GM12878 (cell line): ENCODE measurements around the gene PDZD8.

Experiments used
- CHD1 ChIP-seq: IDR thresholded peaks from 2 replicates; pipeline ENCODE4 v1.6.1; 2012; ENCODE audit warnings: low read depth, low read length, improper control_type of control experiment
- EP300 ChIP-seq, 2 experiments: fragments of 150-350 bp in 1 of 2; IDR thresholded peaks; 2 replicates each; pipeline ENCODE4 v1.6.1; 2011 to 2012; ENCODE audit warnings: low read depth in 2 of 2, low read length in 2 of 2, borderline replicate concordance in 1 of 2, improper control_type of control experiment in 1 of 2, inconsistent platforms in 1 of 2; ENCODE audit not compliant: control insufficient read depth in 1 of 2
- IKZF1 ChIP-seq: fragments of 450-650 bp; conservative IDR thresholded peaks from 2 replicates; pipeline ENCODE4 v1.6.1; 2017; ENCODE audit warnings: antibody characterized with exemption, mild to moderate bottlenecking
- MEF2A ChIP-seq: IDR thresholded peaks from 2 replicates; pipeline ENCODE4 v1.6.1; 2011; ENCODE audit warnings: low read depth, mild to moderate bottlenecking, low read length, moderate library complexity; ENCODE audit not compliant: insufficient read depth
- POLR2A ChIP-seq: IDR thresholded peaks from 2 replicates; pipeline ENCODE4 v1.6.1; 2011; ENCODE audit warnings: low read depth, mild to moderate bottlenecking, low read length
- POLR2AphosphoS5 ChIP-seq: IDR thresholded peaks from 2 replicates; pipeline ENCODE4 v1.6.1; 2011; ENCODE audit warnings: mild to moderate bottlenecking, low read length, inconsistent platforms
- SP1 ChIP-seq: IDR thresholded peaks from one replicate; pipeline ENCODE4 v1.6.1; 2011; ENCODE audit warnings: low read depth, low read length
- YBX1 ChIP-seq: fragments of 450-650 bp; IDR thresholded peaks from 2 replicates; pipeline ENCODE4 v1.6.1; 2016; ENCODE audit warnings: antibody characterized with exemption
- TF ChIP-seq, protein P1 (sequence below), 3 experiments: IDR thresholded peaks in 2 of 3; conservative IDR thresholded peaks in 1 of 3; 2 replicates each; pipeline ENCODE4 v1.5.1; 2011; ENCODE audit warnings: low read depth in 3 of 3, low read length in 3 of 3, mild to moderate bottlenecking in 3 of 3, control low read depth in 2 of 3, moderate library complexity in 2 of 3, inconsistent platforms in 1 of 3, mixed read lengths in 1 of 3; ENCODE audit not compliant: control insufficient read depth in 2 of 3, insufficient read depth in 1 of 3; ENCODE audit errors: extremely low read depth in 1 of 3
- TF ChIP-seq, protein P2 (sequence below): IDR thresholded peaks from 2 replicates; pipeline ENCODE4 v1.6.1; 2011; ENCODE audit warnings: low read depth, low read length, improper control_type of control experiment, borderline replicate concordance
- TF ChIP-seq, protein P3 (sequence below): fragments of 450-650 bp; IDR thresholded peaks from 2 replicates; pipeline ENCODE4 v1.6.1; 2018; ENCODE audit warnings: mild to moderate bottlenecking, low read depth, moderate library complexity; ENCODE audit not compliant: partially characterized antibody
- TF ChIP-seq, protein P4 (sequence below): fragments of 450-650 bp; IDR thresholded peaks from 2 replicates; pipeline ENCODE4 v1.6.1; 2017; ENCODE audit warnings: mild to moderate bottlenecking, moderate library complexity

DNA sequence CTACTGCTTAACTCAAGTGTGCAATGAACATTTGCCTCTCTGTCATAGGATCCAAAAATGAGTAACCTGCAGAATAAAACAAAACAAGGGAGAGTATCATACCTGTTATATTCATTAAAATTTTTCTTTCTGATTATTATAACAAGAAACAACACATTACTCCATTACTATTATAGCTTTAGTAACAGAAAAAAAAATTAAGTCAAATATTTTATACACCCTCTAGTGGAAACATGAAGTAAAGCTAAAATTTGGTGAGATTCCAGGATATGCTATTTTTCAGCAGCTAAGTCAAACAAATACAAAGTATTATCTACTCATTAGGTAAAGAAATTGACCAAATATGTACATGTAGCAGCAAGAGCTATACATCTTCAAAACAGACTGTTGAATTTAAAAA is 56.3 kb downstream of the PDZD8 start:
- TF ChIP-seq, protein P1, sequence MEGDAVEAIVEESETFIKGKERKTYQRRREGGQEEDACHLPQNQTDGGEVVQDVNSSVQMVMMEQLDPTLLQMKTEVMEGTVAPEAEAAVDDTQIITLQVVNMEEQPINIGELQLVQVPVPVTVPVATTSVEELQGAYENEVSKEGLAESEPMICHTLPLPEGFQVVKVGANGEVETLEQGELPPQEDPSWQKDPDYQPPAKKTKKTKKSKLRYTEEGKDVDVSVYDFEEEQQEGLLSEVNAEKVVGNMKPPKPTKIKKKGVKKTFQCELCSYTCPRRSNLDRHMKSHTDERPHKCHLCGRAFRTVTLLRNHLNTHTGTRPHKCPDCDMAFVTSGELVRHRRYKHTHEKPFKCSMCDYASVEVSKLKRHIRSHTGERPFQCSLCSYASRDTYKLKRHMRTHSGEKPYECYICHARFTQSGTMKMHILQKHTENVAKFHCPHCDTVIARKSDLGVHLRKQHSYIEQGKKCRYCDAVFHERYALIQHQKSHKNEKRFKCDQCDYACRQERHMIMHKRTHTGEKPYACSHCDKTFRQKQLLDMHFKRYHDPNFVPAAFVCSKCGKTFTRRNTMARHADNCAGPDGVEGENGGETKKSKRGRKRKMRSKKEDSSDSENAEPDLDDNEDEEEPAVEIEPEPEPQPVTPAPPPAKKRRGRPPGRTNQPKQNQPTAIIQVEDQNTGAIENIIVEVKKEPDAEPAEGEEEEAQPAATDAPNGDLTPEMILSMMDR (IDR thresholded peaks at IDR 0.05 in 2 of 3, conservative IDR thresholded peaks at IDR 0.05 in 1 of 3; ENCODE audit: control insufficient read depth in 2 of 3, extremely low read depth in 1 of 3, insufficient read depth in 1 of 3, low read depth in 3 of 3, low read length in 3 of 3) = 0 out of 6 replicates have a peak, but pooled peaks of 1 of the 3 experiments have one; percentile 10
- TF ChIP-seq EP300 (IDR thresholded peaks at IDR 0.05; ENCODE audit: borderline replicate concordance in 1 of 2, control insufficient read depth in 1 of 2, low read depth in 2 of 2, low read length in 2 of 2) (no peak), CHD1 (no peak), POLR2A (no peak), POLR2AphosphoS5 (no peak), SP1 (no peak), MEF2A (no peak), YBX1 (no peak), IKZF1 (no peak)
- TF ChIP-seq, protein P2, sequence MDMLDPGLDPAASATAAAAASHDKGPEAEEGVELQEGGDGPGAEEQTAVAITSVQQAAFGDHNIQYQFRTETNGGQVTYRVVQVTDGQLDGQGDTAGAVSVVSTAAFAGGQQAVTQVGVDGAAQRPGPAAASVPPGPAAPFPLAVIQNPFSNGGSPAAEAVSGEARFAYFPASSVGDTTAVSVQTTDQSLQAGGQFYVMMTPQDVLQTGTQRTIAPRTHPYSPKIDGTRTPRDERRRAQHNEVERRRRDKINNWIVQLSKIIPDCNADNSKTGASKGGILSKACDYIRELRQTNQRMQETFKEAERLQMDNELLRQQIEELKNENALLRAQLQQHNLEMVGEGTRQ = no peak
- TF ChIP-seq, protein P3, sequence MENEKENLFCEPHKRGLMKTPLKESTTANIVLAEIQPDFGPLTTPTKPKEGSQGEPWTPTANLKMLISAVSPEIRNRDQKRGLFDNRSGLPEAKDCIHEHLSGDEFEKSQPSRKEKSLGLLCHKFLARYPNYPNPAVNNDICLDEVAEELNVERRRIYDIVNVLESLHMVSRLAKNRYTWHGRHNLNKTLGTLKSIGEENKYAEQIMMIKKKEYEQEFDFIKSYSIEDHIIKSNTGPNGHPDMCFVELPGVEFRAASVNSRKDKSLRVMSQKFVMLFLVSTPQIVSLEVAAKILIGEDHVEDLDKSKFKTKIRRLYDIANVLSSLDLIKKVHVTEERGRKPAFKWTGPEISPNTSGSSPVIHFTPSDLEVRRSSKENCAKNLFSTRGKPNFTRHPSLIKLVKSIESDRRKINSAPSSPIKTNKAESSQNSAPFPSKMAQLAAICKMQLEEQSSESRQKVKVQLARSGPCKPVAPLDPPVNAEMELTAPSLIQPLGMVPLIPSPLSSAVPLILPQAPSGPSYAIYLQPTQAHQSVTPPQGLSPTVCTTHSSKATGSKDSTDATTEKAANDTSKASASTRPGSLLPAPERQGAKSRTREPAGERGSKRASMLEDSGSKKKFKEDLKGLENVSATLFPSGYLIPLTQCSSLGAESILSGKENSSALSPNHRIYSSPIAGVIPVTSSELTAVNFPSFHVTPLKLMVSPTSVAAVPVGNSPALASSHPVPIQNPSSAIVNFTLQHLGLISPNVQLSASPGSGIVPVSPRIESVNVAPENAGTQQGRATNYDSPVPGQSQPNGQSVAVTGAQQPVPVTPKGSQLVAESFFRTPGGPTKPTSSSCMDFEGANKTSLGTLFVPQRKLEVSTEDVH = no peak
- TF ChIP-seq, protein P4, sequence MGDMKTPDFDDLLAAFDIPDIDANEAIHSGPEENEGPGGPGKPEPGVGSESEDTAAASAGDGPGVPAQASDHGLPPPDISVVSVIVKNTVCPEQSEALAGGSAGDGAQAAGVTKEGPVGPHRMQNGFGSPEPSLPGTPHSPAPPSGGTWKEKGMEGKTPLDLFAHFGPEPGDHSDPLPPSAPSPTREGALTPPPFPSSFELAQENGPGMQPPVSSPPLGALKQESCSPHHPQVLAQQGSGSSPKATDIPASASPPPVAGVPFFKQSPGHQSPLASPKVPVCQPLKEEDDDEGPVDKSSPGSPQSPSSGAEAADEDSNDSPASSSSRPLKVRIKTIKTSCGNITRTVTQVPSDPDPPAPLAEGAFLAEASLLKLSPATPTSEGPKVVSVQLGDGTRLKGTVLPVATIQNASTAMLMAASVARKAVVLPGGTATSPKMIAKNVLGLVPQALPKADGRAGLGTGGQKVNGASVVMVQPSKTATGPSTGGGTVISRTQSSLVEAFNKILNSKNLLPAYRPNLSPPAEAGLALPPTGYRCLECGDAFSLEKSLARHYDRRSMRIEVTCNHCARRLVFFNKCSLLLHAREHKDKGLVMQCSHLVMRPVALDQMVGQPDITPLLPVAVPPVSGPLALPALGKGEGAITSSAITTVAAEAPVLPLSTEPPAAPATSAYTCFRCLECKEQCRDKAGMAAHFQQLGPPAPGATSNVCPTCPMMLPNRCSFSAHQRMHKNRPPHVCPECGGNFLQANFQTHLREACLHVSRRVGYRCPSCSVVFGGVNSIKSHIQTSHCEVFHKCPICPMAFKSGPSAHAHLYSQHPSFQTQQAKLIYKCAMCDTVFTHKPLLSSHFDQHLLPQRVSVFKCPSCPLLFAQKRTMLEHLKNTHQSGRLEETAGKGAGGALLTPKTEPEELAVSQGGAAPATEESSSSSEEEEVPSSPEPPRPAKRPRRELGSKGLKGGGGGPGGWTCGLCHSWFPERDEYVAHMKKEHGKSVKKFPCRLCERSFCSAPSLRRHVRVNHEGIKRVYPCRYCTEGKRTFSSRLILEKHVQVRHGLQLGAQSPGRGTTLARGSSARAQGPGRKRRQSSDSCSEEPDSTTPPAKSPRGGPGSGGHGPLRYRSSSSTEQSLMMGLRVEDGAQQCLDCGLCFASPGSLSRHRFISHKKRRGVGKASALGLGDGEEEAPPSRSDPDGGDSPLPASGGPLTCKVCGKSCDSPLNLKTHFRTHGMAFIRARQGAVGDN = no peak
